CD4-positive, CD25-positive, alpha-beta regulatory T cell (primary cell): Measurements from ENCODE around the gene SNX22. TPM values are rescaled to one million over a fixed set of nuclear protein-coding genes. Genes with fewer than 3 reads are reported as not detected.

Experiments used
- ATAC-seq, 2 donors: fragments of 150-1000 bp; cut with Tn5 transposase; one replicate each; pipeline ENCODE4 v1.10.0; 2021; ENCODE audit warnings: low read depth in 2 of 2, moderate number of reproducible peaks in 2 of 2, moderate library complexity in 1 of 2
- DNase-seq, 3 donors: peaks; one replicate each; pipeline versions ENCODE4 v3.0.0 to v3.0.0-alpha.2; 2012 to 2022; ENCODE audit warnings: mixed read lengths in 1 of 3
- H3K27ac ChIP-seq: one replicate; pipeline ENCODE4 v1.7.0; 2013; ENCODE audit warnings: mild to moderate bottlenecking, low read length; ENCODE audit not compliant: insufficient read depth, poor library complexity, severe bottlenecking
- H3K27me3 ChIP-seq: one replicate; pipeline ENCODE4 v1.7.0; 2013; ENCODE audit warnings: low read length; ENCODE audit not compliant: control insufficient read depth, insufficient read depth
- H3K36me3 ChIP-seq: one replicate; pipeline ENCODE4 v1.7.0; 2013; ENCODE audit warnings: mild to moderate bottlenecking, low read length, moderate library complexity; ENCODE audit not compliant: control insufficient read depth, insufficient read depth
- H3K4me1 ChIP-seq: 2 replicates; pipeline ENCODE4 v1.7.0; 2013; ENCODE audit warnings: mild to moderate bottlenecking, low read length; ENCODE audit not compliant: insufficient read depth, control insufficient read depth, poor library complexity, severe bottlenecking
- H3K4me3 ChIP-seq: one replicate; pipeline ENCODE4 v1.7.0; 2013; ENCODE audit warnings: low read depth, mild to moderate bottlenecking, low read length, moderate library complexity
- H3K9me3 ChIP-seq, 2 experiments: 1 replicate in 1 of 2; 2 replicates in 1 of 2; pipeline ENCODE4 v1.7.0; 2013; ENCODE audit warnings: low read length in 2 of 2, mild to moderate bottlenecking in 1 of 2, moderate library complexity in 1 of 2; ENCODE audit not compliant: control insufficient read depth in 2 of 2
- H3K27ac Mint-ChIP-seq, 3 donors: one replicate each; pipeline ENCODE4 v1.8.0; 2020 to 2022; ENCODE audit warnings: mild to moderate bottlenecking in 3 of 3, mixed read lengths in 3 of 3, moderate library complexity in 2 of 3
- H3K27me3 Mint-ChIP-seq: one replicate; pipeline ENCODE4 v1.8.0; 2022; ENCODE audit warnings: mild to moderate bottlenecking, mixed read lengths
- H3K36me3 Mint-ChIP-seq: one replicate; pipeline ENCODE4 v1.8.0; 2020; ENCODE audit warnings: mixed read lengths
- H3K4me1 Mint-ChIP-seq, 4 donors: one replicate each; pipeline ENCODE4 v1.8.0; 2020 to 2022; ENCODE audit warnings: mixed read lengths in 4 of 4, mild to moderate bottlenecking in 1 of 4
- H3K4me3 Mint-ChIP-seq, 4 donors: one replicate each; pipeline ENCODE4 v1.8.0; 2020 to 2022; ENCODE audit warnings: mild to moderate bottlenecking in 4 of 4, mixed read lengths in 4 of 4, moderate library complexity in 3 of 4
- H3K9me3 Mint-ChIP-seq, 7 donors: one replicate each; pipeline ENCODE4 v1.8.0; 2020 to 2022; ENCODE audit warnings: mixed read lengths in 7 of 7, mild to moderate bottlenecking in 3 of 7, moderate library complexity in 2 of 7
- polyA plus RNA-seq, 4 donors: library from polyadenylated mRNA; unstranded; fragments of 300-500 nt; fragmentation: Illumina TruSeq; gene quantifications; one replicate each; pipeline ENCODE4 v1.2.3, GENCODE V29; 2021
- total RNA-seq: library from RNA; stranded (reverse); gene quantifications from one replicate; pipeline ENCODE4 v1.2.3, GENCODE V29; 2022

Gene SNX22
- total and polyA plus RNA-seq, 5 donors from 2014 or later, result 0.20 to 1.4 (median 1.00) TPM

DNA sequence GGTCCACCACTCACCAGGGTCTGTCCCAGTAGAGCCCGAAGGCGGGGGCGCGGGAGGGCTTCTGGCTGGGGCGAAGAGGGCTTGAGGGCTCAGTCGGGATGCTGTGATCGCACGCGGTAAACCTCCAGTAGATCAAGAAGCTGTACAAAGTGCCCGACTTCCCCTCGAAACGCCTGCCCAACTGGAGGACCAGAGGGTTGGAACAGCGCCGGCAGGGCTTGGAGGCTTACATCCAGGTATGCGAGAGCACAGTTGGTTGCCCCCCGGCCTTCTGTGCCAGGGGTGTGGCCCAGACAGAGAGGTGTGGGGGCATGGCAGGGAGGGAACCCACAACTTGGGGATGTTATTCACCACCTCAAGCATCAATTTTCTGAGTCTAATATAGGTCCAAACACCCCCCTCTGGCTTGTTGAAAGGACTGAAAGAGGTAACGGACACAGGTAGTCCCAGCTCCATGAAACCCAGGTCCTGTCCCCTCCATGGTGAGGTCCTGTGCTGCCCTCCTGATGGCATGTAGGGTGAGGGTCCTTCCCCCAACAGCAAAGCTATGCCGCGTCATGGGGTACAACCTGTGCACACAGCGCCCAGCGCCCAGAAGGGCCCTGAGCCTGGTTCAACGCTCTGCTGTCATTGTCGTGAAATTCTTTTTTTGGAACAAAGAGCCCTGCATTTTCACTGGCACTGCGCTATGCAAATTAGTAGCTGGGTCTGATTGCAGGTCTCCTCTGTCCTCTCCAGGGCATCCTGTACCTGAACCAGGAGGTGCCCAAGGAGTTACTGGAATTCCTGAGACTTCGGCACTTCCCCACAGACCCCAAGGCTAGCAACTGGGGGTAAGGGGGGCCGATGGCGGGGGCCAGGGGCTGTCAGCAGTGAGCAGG is 1.2 kb downstream of the SNX22 start:
- H3K27me3 Mint-ChIP-seq, result peaks cover 27% of the 10 kb centered on the region
- peaks cover 4 to 40% (median 22%) of the 10 kb centered on the region in 4 donors for H3K4me1 Mint-ChIP-seq
- ATAC-seq, result no peak
- Histone ChIP-seq H3K27me3 (peaks cover 5% of the 10 kb centered on the region), H3K27ac (no peak overlapping the region), H3K4me3 (peak overlapping the region; percentile 19), H3K9me3 (no peaks in the 10 kb centered on the region), H3K4me1 (peaks cover 29% of the 10 kb centered on the region), H3K36me3 (peaks cover 31% of the 10 kb centered on the region)
- H3K9me3 Mint-ChIP-seq, result peaks cover 0 to 2% (median 0%) of the 10 kb centered on the region in 7 donors
- no peak overlapping the region for H3K27ac Mint-ChIP-seq
- peak in 1 of 3 donors; percentile 27 for DNase-seq
- H3K36me3 Mint-ChIP-seq, result peaks cover 11% of the 10 kb centered on the region
- peak overlapping the region; percentile 67 to 86 (median 80) for H3K4me3 Mint-ChIP-seq

GRCh38 chr15:64153480-64154367 is 2.2 kb downstream of the SNX22 start:
- peaks cover 41% of the 10 kb centered on the region for H3K36me3 ChIP-seq
- peaks cover 33% of the 10 kb centered on the region for H3K4me1 ChIP-seq
- no peak overlapping the region for H3K4me3 ChIP-seq
- Mint-ChIP-seq H3K27me3 (peaks cover 27% of the 10 kb centered on the region), H3K36me3 (peaks cover 19% of the 10 kb centered on the region), H3K4me1 (peaks cover 4 to 47% (median 27%) of the 10 kb centered on the region in 4 donors), H3K27ac (peak overlapping the region in 2 of 3 donors; percentile 51 to 95), H3K9me3 (peaks cover 0 to 2% (median 0%) of the 10 kb centered on the region in 7 donors), H3K4me3 (peak overlapping the region; percentile 77 to 90 (median 81))
- H3K27me3 ChIP-seq, result peaks cover 5% of the 10 kb centered on the region
- peak; percentile 77 to 88 (median 87) for DNase-seq
- no peaks in the 10 kb centered on the region for H3K9me3 ChIP-seq
- ATAC-seq, result peak; percentile 91 to 94
- H3K27ac ChIP-seq, result no peak overlapping the region

DNA sequence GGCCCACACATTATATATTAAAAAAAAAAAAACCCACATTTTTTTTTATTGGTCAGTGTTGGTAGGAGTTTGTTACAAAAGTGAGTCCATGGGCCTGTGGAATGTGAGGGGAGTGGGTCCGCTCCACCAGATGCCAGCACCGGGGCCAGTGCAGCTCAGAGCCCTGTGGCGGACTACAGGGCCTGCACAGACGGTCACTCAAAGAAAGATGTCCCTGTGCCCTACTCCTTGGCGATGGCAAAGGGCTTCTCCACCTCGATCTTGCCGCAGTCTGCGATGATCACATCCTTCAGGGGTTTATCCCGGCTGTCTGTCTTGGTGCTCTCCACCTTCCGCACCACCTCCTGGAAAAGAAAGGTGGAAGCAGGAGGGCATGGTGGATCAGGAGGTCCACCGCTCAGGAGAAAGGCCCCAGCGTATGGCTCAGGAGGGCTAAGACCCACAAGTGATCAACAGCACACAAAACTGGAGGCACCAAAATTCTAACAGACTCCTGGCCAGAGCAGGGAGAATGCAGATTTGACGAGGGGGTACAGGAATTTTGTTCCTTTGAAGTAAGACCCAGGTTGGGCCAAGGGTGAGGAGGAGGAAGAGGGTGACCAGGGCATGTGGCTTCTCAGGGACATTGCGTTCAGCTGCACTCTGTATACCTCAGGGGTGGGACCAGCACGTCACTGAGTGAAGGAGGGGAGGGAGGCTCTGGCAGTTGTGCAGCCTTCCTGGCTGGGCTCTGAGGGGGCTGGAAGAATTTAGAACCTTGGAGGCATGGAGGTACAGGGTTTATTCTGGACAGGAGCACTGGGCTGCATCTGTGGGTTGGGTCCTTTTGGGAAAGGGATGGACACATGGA is 4.5 kb downstream of the SNX22 start:
- Mint-ChIP-seq H3K36me3 (peaks cover 32% of the 10 kb centered on the region), H3K4me1 (peaks cover 0 to 43% (median 23%) of the 10 kb centered on the region in 4 donors), H3K9me3 (no peaks in the 10 kb centered on the region), H3K27ac (peak overlapping the region in 2 of 3 donors; percentile 5 to 85), H3K4me3 (no peak overlapping the region), H3K27me3 (peaks cover 8% of the 10 kb centered on the region)
- ATAC-seq (no peak), DNase-seq (no peak)
- H3K9me3 ChIP-seq, result no peaks in the 10 kb centered on the region
- peaks cover 57% of the 10 kb centered on the region for H3K36me3 ChIP-seq
- peaks cover 5% of the 10 kb centered on the region for H3K27me3 ChIP-seq
- peaks cover 51% of the 10 kb centered on the region for H3K4me1 ChIP-seq
- H3K4me3 ChIP-seq, result no peak overlapping the region
- H3K27ac ChIP-seq, result no peak overlapping the region

DNA sequence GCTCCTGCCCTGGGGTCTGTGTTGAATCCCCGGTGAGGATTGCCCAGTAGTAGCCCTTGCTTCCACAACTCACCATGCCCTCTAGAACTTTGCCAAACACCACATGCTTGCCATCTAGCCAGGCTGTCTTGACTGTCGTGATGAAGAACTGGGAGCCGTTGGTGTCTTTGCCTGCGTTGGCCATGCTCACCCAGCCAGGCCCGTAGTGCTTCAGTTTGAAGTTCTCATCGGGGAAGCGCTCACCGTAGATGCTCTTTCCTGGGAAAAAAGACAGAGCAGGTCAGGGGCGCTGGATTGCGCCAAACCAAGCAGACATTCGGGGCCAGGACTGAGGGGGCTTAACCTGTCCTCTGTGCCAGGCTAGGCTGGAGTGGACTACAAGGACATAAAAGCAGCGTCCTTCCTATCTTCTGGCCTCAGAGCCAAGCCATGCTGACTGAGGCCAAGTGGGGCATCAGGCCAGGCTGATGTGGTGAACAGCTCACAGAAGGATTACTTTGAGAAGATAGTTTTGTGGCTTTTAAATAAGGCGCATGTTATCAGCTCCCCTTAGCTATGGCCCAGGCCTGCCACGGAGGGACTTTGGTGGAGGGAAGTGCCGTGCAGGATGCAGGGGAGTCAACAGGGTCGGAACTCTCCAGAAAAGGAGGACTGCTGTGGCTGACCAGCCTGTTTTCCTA is 5.3 kb downstream of the SNX22 start:
- peaks cover 51% of the 10 kb centered on the region for H3K4me1 ChIP-seq
- Mint-ChIP-seq H3K27me3 (peaks cover 8% of the 10 kb centered on the region), H3K9me3 (no peaks in the 10 kb centered on the region), H3K4me1 (peaks cover 0 to 45% (median 25%) of the 10 kb centered on the region in 4 donors), H3K4me3 (peak overlapping the region in 2 of 4 donors; percentile 63 to 66), H3K36me3 (peaks cover 33% of the 10 kb centered on the region), H3K27ac (peak overlapping the region in 2 of 3 donors; percentile 38 to 47)
- no peak for ATAC-seq
- no peak overlapping the region for H3K4me3 ChIP-seq
- peaks cover 5% of the 10 kb centered on the region for H3K27me3 ChIP-seq
- no peak overlapping the region for H3K27ac ChIP-seq
- peaks cover 59% of the 10 kb centered on the region for H3K36me3 ChIP-seq
- no peak for DNase-seq
- H3K9me3 ChIP-seq, result no peaks in the 10 kb centered on the region

DNA sequence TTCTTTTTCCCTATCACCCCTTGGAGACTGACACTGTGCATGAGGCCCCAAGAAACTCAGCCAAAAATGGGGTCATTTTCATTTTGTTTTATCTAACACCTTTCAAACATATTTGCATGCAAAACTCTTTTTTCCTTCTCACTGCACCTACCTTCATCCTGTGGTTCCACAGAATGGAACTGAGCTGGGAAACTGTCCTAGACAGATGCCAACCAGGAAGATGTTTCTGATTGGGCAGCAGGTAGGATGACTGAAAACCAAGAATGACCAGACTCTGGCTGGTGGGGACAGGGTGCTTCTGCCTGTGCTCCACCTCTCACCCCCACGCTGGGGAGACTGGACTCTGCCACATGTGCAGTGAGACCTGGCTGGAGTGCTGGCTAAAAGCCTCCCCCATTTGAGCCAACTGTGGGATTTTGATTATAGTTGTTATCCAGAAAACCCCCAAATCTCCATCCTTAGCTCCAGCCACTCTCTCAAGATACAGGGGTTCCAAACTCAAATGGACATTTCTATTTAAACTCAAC is 6.1 kb downstream of the SNX22 start:
- Histone ChIP-seq H3K9me3 (no peaks in the 10 kb centered on the region), H3K4me1 (peaks cover 51% of the 10 kb centered on the region), H3K27me3 (peaks cover 4% of the 10 kb centered on the region), H3K4me3 (no peak overlapping the region), H3K36me3 (peaks cover 59% of the 10 kb centered on the region), H3K27ac (no peak overlapping the region)
- Mint-ChIP-seq H3K36me3 (peaks cover 36% of the 10 kb centered on the region), H3K27ac (peak overlapping the region in 1 of 3 donors; percentile 47), H3K4me3 (peak overlapping the region in 1 of 4 donors; percentile 66), H3K9me3 (no peaks in the 10 kb centered on the region), H3K4me1 (peaks cover 0 to 46% (median 31%) of the 10 kb centered on the region in 4 donors), H3K27me3 (peaks cover 8% of the 10 kb centered on the region)
- no peak for DNase-seq
- ATAC-seq, result no peak

DNA sequence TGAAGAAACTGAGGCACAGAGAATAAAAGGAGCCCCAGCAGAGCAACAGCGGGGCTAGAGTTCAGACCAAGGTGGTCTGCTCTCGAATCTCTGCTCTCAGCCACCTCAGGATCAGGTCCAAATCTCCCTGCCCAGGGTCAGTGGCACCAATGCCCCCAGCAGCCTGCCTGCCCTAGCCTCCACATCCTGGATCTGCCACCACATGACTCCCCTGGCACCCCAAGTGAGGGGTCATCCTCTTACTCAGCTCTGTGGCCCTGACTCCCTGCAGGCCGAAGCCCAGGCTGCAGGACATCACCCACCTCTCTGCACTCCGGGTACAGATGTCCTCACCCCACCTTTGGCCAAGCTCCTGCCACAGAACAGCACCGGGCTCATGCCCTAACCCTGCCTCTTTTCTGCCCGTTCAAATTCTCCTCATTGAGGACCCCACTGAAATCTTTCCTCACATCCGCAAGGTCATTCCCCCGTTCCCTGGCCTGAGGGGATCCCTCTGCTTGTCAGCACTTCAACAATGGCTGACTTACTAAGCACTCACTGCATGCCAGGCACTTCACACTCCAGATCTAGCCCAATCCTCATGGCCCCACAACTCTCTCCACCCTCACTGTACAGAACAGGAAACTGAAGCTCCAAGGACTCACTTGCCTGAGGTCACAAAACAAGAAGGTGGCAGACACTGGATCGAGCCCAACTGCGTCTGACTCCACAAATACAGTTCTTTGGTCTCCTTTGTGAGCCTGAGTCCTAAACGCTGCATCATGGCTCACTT is 7.0 kb downstream of the SNX22 start:
- Histone ChIP-seq H3K27ac (no peak overlapping the region), H3K4me3 (no peak overlapping the region), H3K36me3 (peaks cover 59% of the 10 kb centered on the region), H3K4me1 (peaks cover 46% of the 10 kb centered on the region), H3K27me3 (no peaks in the 10 kb centered on the region), H3K9me3 (no peaks in the 10 kb centered on the region)
- no peaks in the 10 kb centered on the region for H3K9me3 Mint-ChIP-seq
- peak overlapping the region in 1 of 3 donors; percentile 42 for H3K27ac Mint-ChIP-seq
- ATAC-seq, result no peak
- peaks cover 8% of the 10 kb centered on the region for H3K27me3 Mint-ChIP-seq
- DNase-seq, result no peak
- H3K36me3 Mint-ChIP-seq, result peaks cover 36% of the 10 kb centered on the region
- H3K4me1 Mint-ChIP-seq, result peaks cover 0 to 42% (median 30%) of the 10 kb centered on the region in 4 donors
- peak overlapping the region in 2 of 4 donors; percentile 18 to 66 for H3K4me3 Mint-ChIP-seq
